ENCODE results near the gene FPR3. TPM values are rescaled to one million over a fixed set of nuclear protein-coding genes. Genes with fewer than 3 reads are reported as not detected.

FPR3 gene
- total and polyA plus RNA-seq, 4 experiments from 2014 or later, result 3.2 TPM; not detected in 2

DNA sequence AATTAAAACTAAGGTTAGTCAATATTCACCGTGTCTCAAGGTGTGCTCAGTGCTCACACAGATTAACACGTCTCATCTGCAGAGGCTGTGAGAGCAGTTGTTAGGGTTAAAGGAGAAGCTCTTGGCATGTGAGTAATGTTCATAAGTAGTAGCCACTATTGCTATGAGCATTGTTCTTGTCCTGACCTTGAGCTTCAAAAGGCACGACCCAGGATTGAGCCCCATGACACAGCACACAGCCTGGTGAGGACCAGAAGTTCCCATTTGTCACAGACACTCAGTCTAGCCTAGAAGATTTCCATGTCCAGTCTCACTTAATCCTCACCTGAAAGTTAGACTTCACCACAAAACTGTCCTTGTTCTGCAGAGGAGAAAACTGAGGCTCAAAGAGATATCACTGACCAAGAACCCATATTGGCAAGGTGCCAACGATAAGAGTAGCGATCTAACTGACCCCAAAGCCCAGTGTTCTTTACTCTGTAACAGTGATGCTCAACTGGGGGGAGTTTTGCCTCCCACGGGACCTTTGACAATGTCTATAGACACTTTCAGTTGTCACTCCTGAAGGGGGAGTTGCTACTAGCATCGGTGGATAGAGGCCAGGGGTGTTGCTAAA lies 26.0 kb downstream of the FPR3 start:
- CTCF ChIA-PET (ENCODE audit: partially characterized antibody), result no interaction called here

DNA sequence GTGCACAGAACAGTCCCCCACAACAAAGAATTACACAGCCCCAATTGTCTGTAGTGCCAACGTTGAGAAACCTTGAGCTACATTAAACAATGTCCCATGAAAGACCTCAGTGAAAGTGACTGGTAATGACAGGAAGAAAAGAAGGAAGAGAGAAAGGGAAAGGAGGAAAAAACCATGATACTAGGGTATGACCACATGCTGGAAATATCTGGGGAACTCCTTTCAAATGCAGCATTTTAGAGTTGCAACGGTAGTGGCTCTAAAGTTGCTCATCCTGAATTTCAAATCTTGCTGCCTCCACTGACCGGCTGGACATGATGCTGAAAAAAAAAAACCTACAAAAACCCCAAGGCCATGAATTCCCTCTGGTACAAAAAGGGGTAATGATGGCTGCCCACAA lies 26.5 kb downstream of the FPR3 start:
- H3K9me3 Mint-ChIP-seq, result peaks cover 3 to 84% (median 49%) of the 10 kb centered on the region in 8 donors
- peaks cover 0 to 3% of the 10 kb centered on the region in 2 donors for H3K27me3 Mint-ChIP-seq
- intact Hi-C loops (cut with micrococcal nuclease), result no loop called here

More for the DNA sequence above, 26.0 kb downstream of the FPR3 start:
- POLR2A ChIA-PET (ENCODE audit: partially characterized antibody), result no interaction called here
- Histone ChIP-seq H3K4me1 (ENCODE audit: insufficient read depth, low read length) (no peaks in the 10 kb centered on the region), H3K4me3 (ENCODE audit: low read length in 2 of 2) (no peak overlapping the region), H3K9me3 (ENCODE audit: control insufficient read depth in 1 of 2, low read length in 2 of 2) (peaks cover 0 to 6% of the 10 kb centered on the region in 2 donors), H3K27ac (ENCODE audit: low read depth, low read length) (no peak overlapping the region), H3K36me3 (ENCODE audit: insufficient read depth, low read length) (no peaks in the 10 kb centered on the region), H3K27me3 (ENCODE audit: insufficient read depth, low read length) (no peaks in the 10 kb centered on the region)
- H3K4me1 Mint-ChIP-seq, result no peaks in the 10 kb centered on the region
- no peak for DNase-seq
- peaks cover 0 to 2% of the 10 kb centered on the region in 2 donors for H3K36me3 Mint-ChIP-seq
- intact Hi-C loops (cut with micrococcal nuclease), result no loop called here
- H3K27me3 Mint-ChIP-seq, result peaks cover 0 to 3% of the 10 kb centered on the region in 2 donors
- no peak overlapping the region for H3K4me3 Mint-ChIP-seq
- peaks cover 3 to 83% (median 46%) of the 10 kb centered on the region in 8 donors for H3K9me3 Mint-ChIP-seq
- H3K27ac Mint-ChIP-seq, result no peak overlapping the region

DNA sequence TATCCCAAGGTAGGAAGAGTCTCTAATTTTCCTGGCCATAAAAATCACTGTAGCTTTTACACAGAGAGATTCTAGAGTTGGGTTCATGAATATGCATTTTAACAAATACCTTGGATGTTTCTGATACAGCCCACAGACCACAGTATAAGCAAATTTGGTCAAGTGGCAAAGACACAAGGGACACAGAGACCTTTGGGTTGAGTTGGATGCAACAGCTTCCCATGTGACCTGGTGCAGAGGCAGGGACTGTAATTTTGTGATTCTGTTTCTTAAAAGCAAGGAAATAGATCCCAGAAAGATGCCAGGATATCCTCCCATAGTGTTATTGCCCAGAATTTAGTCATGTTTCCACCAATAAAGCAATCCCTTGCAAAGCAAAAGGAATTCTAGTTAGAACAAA lies 27.0 kb downstream of the FPR3 start:
- Mint-ChIP-seq H3K36me3 (peaks cover 0 to 2% of the 10 kb centered on the region in 2 donors), H3K9me3 (peaks cover 3 to 88% (median 52%) of the 10 kb centered on the region in 8 donors), H3K4me3 (no peak overlapping the region), H3K4me1 (no peaks in the 10 kb centered on the region), H3K27me3 (peaks cover 0 to 3% of the 10 kb centered on the region in 2 donors), H3K27ac (no peak overlapping the region)
- H3K27me3 ChIP-seq (ENCODE audit: insufficient read depth, low read length), result no peaks in the 10 kb centered on the region
- H3K4me3 ChIP-seq (ENCODE audit: low read length in 2 of 2), result no peak overlapping the region
- peaks cover 0 to 10% of the 10 kb centered on the region in 2 donors for H3K9me3 ChIP-seq (ENCODE audit: control insufficient read depth in 1 of 2, low read length in 2 of 2)
- ChIA-PET CTCF (ENCODE audit: partially characterized antibody) (no interaction called here), POLR2A (ENCODE audit: partially characterized antibody) (interaction anchor here (0.7 kb wide), 1 partner anchor 1446 kb away, joined by 3 read pairs; the partner anchor contains the start of gene VN1R4)
- DNase-seq, result no peak
- H3K27ac ChIP-seq (ENCODE audit: low read depth, low read length), result no peak overlapping the region
- intact Hi-C loops (cut with micrococcal nuclease), result no loop called here
- no peaks in the 10 kb centered on the region for H3K4me1 ChIP-seq (ENCODE audit: insufficient read depth, low read length)
- H3K36me3 ChIP-seq (ENCODE audit: insufficient read depth, low read length), result no peaks in the 10 kb centered on the region

More for the DNA sequence above, 26.5 kb downstream of the FPR3 start:
- Histone ChIP-seq H3K4me1 (ENCODE audit: insufficient read depth, low read length) (no peaks in the 10 kb centered on the region), H3K27me3 (ENCODE audit: insufficient read depth, low read length) (no peaks in the 10 kb centered on the region), H3K9me3 (ENCODE audit: control insufficient read depth in 1 of 2, low read length in 2 of 2) (peaks cover 0 to 6% of the 10 kb centered on the region in 2 donors), H3K4me3 (ENCODE audit: low read length in 2 of 2) (no peak overlapping the region), H3K27ac (ENCODE audit: low read depth, low read length) (no peak overlapping the region), H3K36me3 (ENCODE audit: insufficient read depth, low read length) (no peaks in the 10 kb centered on the region)
- CTCF ChIA-PET (ENCODE audit: partially characterized antibody), result no interaction called here
- no peak overlapping the region for H3K27ac Mint-ChIP-seq
- H3K4me1 Mint-ChIP-seq, result no peaks in the 10 kb centered on the region
- DNase-seq, result no peak
- POLR2A ChIA-PET (ENCODE audit: partially characterized antibody), result no interaction called here
- no peak overlapping the region for H3K4me3 Mint-ChIP-seq
- H3K36me3 Mint-ChIP-seq, result peaks cover 0 to 2% of the 10 kb centered on the region in 2 donors

DNA sequence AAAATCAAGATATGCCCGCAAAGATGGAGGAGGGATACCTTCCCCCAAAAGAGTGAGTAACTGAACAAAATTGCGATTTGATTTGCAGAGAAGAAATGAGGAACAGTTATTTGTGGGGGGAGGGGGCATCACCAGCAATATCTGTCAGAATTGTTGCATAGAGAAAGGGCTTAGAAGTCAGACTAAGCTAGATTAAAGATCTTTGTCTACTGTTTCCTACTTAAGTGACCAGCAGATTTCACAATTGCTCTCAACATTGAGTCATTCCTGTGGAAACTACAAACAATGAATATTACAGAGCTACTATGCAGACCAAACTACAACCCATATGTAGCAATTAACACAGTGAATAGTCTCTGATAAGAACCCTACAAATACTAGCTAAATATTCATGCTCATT lies 27.4 kb downstream of the FPR3 start:
- Histone ChIP-seq H3K9me3 (ENCODE audit: control insufficient read depth in 1 of 2, low read length in 2 of 2) (peaks cover 0 to 10% of the 10 kb centered on the region in 2 donors), H3K4me1 (ENCODE audit: insufficient read depth, low read length) (no peaks in the 10 kb centered on the region), H3K27me3 (ENCODE audit: insufficient read depth, low read length) (no peaks in the 10 kb centered on the region), H3K4me3 (ENCODE audit: low read length in 2 of 2) (no peak overlapping the region), H3K27ac (ENCODE audit: low read depth, low read length) (no peak overlapping the region), H3K36me3 (ENCODE audit: insufficient read depth, low read length) (no peaks in the 10 kb centered on the region)
- Mint-ChIP-seq H3K4me1 (no peaks in the 10 kb centered on the region), H3K36me3 (peaks cover 0 to 2% of the 10 kb centered on the region in 2 donors), H3K4me3 (no peak overlapping the region), H3K9me3 (peaks cover 3 to 88% (median 55%) of the 10 kb centered on the region in 8 donors), H3K27ac (no peak overlapping the region), H3K27me3 (peaks cover 0 to 3% of the 10 kb centered on the region in 2 donors)
- CTCF ChIA-PET (ENCODE audit: partially characterized antibody), result no interaction called here
- intact Hi-C loops (cut with micrococcal nuclease), result no loop called here
- POLR2A ChIA-PET (ENCODE audit: partially characterized antibody), result interaction anchor here (0.7 kb wide), 1 partner anchor 1445 kb away, joined by 3 read pairs; the partner anchor contains the start of gene VN1R4
- DNase-seq, result no peak

DNA sequence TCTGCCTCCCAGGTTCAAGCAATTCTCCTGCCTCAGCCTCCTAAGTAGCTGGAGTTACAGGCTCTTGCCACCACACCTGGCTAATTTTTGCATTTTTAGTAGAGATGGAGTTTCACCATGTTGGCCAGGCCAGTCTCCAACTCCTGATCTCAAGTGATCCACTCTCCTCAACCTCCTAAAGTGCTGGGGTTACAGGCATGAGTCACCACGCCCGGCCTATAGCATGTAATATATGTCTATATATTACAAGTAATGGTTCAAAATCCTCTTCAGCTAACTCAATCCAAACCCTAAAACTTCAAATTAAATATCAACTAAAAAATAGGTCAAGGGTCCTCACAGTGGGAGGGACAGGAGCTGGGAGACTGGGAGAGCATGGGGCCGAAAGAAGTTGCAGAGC lies 28.0 kb downstream of the FPR3 start:
- no peak overlapping the region for H3K4me3 Mint-ChIP-seq
- intact Hi-C loops (cut with micrococcal nuclease), result no loop called here
- peaks cover 6 to 90% (median 59%) of the 10 kb centered on the region in 8 donors for H3K9me3 Mint-ChIP-seq
- H3K4me1 ChIP-seq (ENCODE audit: insufficient read depth, low read length), result no peaks in the 10 kb centered on the region
- H3K27me3 ChIP-seq (ENCODE audit: insufficient read depth, low read length), result no peaks in the 10 kb centered on the region
- H3K36me3 ChIP-seq (ENCODE audit: insufficient read depth, low read length), result no peaks in the 10 kb centered on the region
- POLR2A ChIA-PET (ENCODE audit: partially characterized antibody), result no interaction called here
- peaks cover 0 to 10% of the 10 kb centered on the region in 2 donors for H3K9me3 ChIP-seq (ENCODE audit: control insufficient read depth in 1 of 2, low read length in 2 of 2)
- no peak overlapping the region for H3K27ac Mint-ChIP-seq
- H3K27me3 Mint-ChIP-seq, result peaks cover 0 to 3% of the 10 kb centered on the region in 2 donors
- peaks cover 0 to 2% of the 10 kb centered on the region in 2 donors for H3K36me3 Mint-ChIP-seq
- H3K4me1 Mint-ChIP-seq, result no peaks in the 10 kb centered on the region
- no peak overlapping the region for H3K27ac ChIP-seq (ENCODE audit: low read depth, low read length)
- no peak overlapping the region for H3K4me3 ChIP-seq (ENCODE audit: low read length in 2 of 2)
- CTCF ChIA-PET (ENCODE audit: partially characterized antibody), result no interaction called here
- DNase-seq, result no peak

DNA sequence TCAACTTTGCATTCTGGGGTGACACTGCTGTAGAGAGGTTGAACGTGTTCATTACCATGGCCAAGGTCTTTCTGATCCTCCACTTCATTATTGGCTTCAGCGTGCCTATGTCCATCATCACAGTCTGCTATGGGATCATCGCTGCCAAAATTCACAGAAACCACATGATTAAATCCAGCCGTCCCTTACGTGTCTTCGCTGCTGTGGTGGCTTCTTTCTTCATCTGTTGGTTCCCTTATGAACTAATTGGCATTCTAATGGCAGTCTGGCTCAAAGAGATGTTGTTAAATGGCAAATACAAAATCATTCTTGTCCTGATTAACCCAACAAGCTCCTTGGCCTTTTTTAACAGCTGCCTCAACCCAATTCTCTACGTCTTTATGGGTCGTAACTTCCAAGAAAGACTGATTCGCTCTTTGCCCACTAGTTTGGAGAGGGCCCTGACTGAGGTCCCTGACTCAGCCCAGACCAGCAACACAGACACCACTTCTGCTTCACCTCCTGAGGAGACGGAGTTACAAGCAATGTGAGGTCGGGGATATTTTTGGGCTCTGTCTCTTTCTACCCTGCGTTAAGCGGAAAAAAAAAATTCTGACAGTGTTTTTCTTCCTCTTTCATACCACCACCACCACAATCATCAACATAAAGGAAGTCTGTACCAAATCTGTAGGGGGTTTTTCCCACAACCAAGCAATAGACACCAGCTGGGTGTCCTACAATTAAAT lies 29.5 kb downstream of the FPR3 start:
- no peak overlapping the region for H3K27ac ChIP-seq (ENCODE audit: low read depth, low read length)
- POLR2A ChIA-PET (ENCODE audit: partially characterized antibody), result no interaction called here
- no peaks in the 10 kb centered on the region for H3K4me1 Mint-ChIP-seq

DNA sequence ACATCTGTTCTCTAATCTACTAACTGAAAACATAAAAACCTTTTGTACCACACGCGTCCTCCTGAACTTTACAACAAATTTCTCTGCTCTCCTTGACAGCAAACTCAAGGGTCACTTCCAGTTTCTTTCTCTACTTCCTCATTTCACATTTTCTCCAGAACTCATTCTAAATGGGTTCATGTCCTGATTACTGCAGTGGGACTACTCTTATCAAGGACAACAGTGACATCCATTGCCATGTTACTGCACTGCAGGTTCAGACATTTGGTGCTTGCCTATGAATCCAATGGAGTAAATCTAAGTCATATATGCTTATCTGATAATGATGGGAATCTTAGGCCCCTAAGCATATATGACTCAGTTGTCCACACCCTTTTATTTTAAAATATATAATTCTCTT lies 35.3 kb downstream of the FPR3 start:
- no peak overlapping the region for H3K27ac Mint-ChIP-seq
- peaks cover 0 to 1% of the 10 kb centered on the region in 2 donors for H3K36me3 Mint-ChIP-seq
- no peaks in the 10 kb centered on the region for H3K27me3 ChIP-seq (ENCODE audit: insufficient read depth, low read length)
- POLR2A ChIA-PET (ENCODE audit: partially characterized antibody), result no interaction called here
- no peaks in the 10 kb centered on the region for H3K36me3 ChIP-seq (ENCODE audit: insufficient read depth, low read length)
- H3K4me1 ChIP-seq (ENCODE audit: insufficient read depth, low read length), result no peaks in the 10 kb centered on the region
- H3K9me3 Mint-ChIP-seq, result peaks cover 6 to 78% (median 64%) of the 10 kb centered on the region in 8 donors
- no peak overlapping the region for H3K4me3 ChIP-seq (ENCODE audit: low read length in 2 of 2)
- no peaks in the 10 kb centered on the region for H3K4me1 Mint-ChIP-seq
- intact Hi-C loops (cut with micrococcal nuclease), result no loop called here
- no peak for DNase-seq
- no peak overlapping the region for H3K27ac ChIP-seq (ENCODE audit: low read depth, low read length)
- H3K9me3 ChIP-seq (ENCODE audit: control insufficient read depth in 1 of 2, low read length in 2 of 2), result peaks cover 0 to 19% of the 10 kb centered on the region in 2 donors
- no peak overlapping the region for H3K4me3 Mint-ChIP-seq
- H3K27me3 Mint-ChIP-seq, result no peaks in the 10 kb centered on the region
- CTCF ChIA-PET (ENCODE audit: partially characterized antibody), result no interaction called here

More for the DNA sequence above, 29.5 kb downstream of the FPR3 start:
- Mint-ChIP-seq H3K9me3 (peaks cover 6 to 95% (median 70%) of the 10 kb centered on the region in 8 donors), H3K27ac (peak overlapping the region in 1 of 7 donors; percentile 51), H3K4me3 (no peak overlapping the region), H3K27me3 (peaks cover 0 to 3% of the 10 kb centered on the region in 2 donors), H3K36me3 (peaks cover 0 to 4% of the 10 kb centered on the region in 2 donors)
- Histone ChIP-seq H3K27me3 (ENCODE audit: insufficient read depth, low read length) (no peaks in the 10 kb centered on the region), H3K9me3 (ENCODE audit: control insufficient read depth in 1 of 2, low read length in 2 of 2) (peaks cover 0 to 20% of the 10 kb centered on the region in 2 donors), H3K36me3 (ENCODE audit: insufficient read depth, low read length) (no peaks in the 10 kb centered on the region), H3K4me1 (ENCODE audit: insufficient read depth, low read length) (no peaks in the 10 kb centered on the region), H3K4me3 (ENCODE audit: low read length in 2 of 2) (no peak overlapping the region)
- CTCF ChIA-PET (ENCODE audit: partially characterized antibody), result no interaction called here
- no peak for DNase-seq
- intact Hi-C loops (cut with micrococcal nuclease), result no loop called here

Data from CD4-positive, alpha-beta memory T cell (primary cell).